ENCODE results near the gene PITRM1.
A peak's percentile ranks its signal among the peaks of the same experiment; 100 is the strongest.
"Not testable (repeated sequence)": the region's sequence is repeated elsewhere in the genome, so short reads cannot be mapped to it uniquely, and the experiment has no call there.

The PITRM1 gene

GRCh38 chr10:3198900-3199299 is 26.3 kb upstream of the PITRM1 start:
- DNase-seq: no peak

GRCh38 chr10:3197348-3198003 is 24.9 kb upstream of the PITRM1 start:
- peak; percentile 5 for DNase-seq

- no peak for DNase-seq
Measured at GRCh38 chr10:3196958-3197347, 24.4 kb upstream of the PITRM1 start.

- no peak for DNase-seq
Measured at GRCh38 chr10:3196482-3196881, 23.9 kb upstream of the PITRM1 start.

GRCh38 chr10:3195726-3196125 is 23.1 kb upstream of the PITRM1 start:
- DNase-seq: no peak

- no peak for DNase-seq
Measured at GRCh38 chr10:3195286-3195685, 22.7 kb upstream of the PITRM1 start.

GRCh38 chr10:3194871-3195270 is 22.3 kb upstream of the PITRM1 start:
- DNase-seq: no peak

GRCh38 chr10:3193751-3194150 is 21.2 kb upstream of the PITRM1 start:
- DNase-seq: no peak

- DNase-seq: no peak
Measured at GRCh38 chr10:3192856-3193635, 20.5 kb upstream of the PITRM1 start.

- no peak for DNase-seq
Measured at GRCh38 chr10:3190817-3191216, 18.2 kb upstream of the PITRM1 start.

GRCh38 chr10:3187229-3187628 is 14.6 kb upstream of the PITRM1 start:
- DNase-seq: not testable (repeated sequence)

GRCh38 chr10:3186368-3186767 is 13.8 kb upstream of the PITRM1 start:
- no peak for DNase-seq

GRCh38 chr10:3185386-3185785 is 12.8 kb upstream of the PITRM1 start:
- no peak for DNase-seq

GRCh38 chr10:3180355-3181025 is 7.9 kb upstream of the PITRM1 start:
- DNase-seq: no peak

- no peak for DNase-seq
Measured at GRCh38 chr10:3179174-3179573, 6.6 kb upstream of the PITRM1 start.

- no peak for DNase-seq
Measured at GRCh38 chr10:3178042-3178441, 5.5 kb upstream of the PITRM1 start.

GRCh38 chr10:3173171-3173878 is 743 bp upstream of the PITRM1 start:
- no peak for DNase-seq

GRCh38 chr10:3172081-3172445 is 519 bp downstream of the PITRM1 start:
- DNase-seq: no peak

GRCh38 chr10:3171488-3171887 is 1.1 kb downstream of the PITRM1 start:
- not testable (repeated sequence) for DNase-seq

- DNase-seq: no peak
Measured at GRCh38 chr10:3169673-3170072, 2.9 kb downstream of the PITRM1 start.

- no peak for DNase-seq
Measured at GRCh38 chr10:3169271-3169670, 3.3 kb downstream of the PITRM1 start.

GRCh38 chr10:3167611-3168330 is 4.8 kb downstream of the PITRM1 start:
- no peak for DNase-seq

All from GDM1 (cell line).